Activated CD4-positive, alpha-beta T cell treated with anti-CD3 and anti-CD28 coated beads, Interleukin-2, amount 50 U/mL, for 16 hours (primary cell): ENCODE results near the gene ZSWIM4.
"Not testable (repeated sequence)": the region's sequence is repeated elsewhere in the genome, so short reads cannot be mapped to it uniquely, and the experiment has no call there.

Source experiments
- DNase-seq: peaks from one replicate; pipeline ENCODE4 v3.0.0-alpha.2; 2020

ZSWIM4 gene

DNA sequence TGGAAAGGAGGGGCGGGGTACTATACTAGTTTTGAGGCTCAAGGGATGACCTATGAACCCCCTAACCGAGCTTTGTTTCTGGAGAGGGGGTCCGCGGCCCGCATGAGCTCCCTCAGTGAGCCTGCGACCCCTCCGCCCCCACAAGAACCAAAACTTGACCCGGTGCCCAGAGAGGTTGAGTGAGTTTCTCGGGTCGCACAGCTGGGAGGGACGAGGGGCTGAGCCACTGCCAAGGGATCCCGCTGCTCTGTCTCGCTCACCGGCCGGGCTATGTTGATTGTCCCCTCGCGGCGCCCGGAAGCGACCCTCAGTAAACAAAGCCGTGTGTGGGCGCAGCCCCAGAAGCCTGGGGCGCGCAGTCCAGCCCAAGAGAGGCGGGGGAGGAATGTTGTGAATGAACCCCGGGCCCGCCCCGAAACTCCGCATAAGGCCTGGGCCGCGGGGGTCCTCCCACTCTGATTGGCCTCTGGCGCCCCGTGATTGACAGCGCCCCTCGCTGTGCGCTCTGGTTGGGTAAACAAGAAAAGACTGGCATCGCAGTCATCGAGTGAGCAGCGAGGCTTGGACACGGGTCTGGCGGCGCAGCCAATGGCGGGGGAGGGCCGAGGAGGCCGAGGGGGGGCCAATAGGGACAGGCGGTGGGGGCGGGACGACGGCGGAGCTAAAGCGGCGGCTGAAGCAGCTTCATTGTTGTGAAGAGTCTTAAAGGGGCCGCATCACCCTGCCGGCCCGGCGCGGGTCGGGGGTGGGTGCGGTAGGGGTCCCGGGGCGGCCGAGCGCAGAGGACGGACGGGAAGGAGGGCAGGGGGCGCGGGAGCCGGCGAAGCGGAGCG lies at the start of gene ZSWIM4:
Gene ZSWIM4 (plus strand): TSS at position 687 of the 833 bp plus-strand sequence. CDS start 206 bp downstream, outside the sequence.
- peak; percentile 99 for DNase-seq

- DNase-seq: no peak
Measured at GRCh38 chr19:13747098-13747453, 48.2 kb upstream of the ZSWIM4 start.

- peak; percentile 35 for DNase-seq
Measured at GRCh38 chr19:13748169-13748828, 46.9 kb upstream of the ZSWIM4 start.

- no peak for DNase-seq
Measured at GRCh38 chr19:13751436-13751835, 43.8 kb upstream of the ZSWIM4 start.

DNA sequence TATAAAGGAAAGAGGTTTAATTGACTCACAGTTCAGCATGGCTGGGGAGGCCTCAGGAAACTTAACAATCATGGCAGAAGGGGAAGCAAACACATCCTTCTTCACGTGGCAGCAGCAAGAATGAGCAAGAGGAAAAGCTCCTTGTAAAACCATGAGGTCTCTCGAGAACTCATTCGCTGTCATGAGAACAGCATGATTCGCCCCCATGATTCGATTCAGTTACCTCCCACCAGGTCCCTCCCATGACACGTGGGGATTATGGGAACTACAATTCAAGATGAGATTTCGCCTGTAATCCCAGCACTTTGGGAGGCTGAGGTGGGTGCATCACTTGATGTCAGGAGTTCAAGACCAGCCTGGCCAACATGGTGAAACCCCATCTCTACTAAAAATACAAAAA lies 41.6 kb upstream of the ZSWIM4 start:
- not testable (repeated sequence) for DNase-seq

DNA sequence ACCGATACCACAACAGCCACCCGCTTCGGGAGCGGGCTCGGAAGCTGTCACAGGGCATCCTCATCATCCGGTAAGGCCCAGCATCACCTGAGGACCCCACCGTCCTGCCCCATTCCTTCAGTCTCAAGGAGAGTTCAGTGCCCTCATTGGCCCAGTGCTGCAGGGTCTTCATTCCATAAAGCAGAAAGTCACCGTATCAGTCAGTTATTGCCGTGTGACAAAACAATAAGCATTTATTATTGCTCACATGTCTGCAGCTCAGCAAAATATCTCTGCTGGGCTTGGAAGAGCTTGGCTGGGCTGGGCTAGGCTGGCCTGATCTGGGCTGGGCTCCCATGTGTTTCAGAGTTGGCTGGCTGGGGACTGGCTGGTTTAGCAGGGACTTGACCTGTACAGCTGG lies 39.0 kb upstream of the ZSWIM4 start:
- DNase-seq: no peak

DNA sequence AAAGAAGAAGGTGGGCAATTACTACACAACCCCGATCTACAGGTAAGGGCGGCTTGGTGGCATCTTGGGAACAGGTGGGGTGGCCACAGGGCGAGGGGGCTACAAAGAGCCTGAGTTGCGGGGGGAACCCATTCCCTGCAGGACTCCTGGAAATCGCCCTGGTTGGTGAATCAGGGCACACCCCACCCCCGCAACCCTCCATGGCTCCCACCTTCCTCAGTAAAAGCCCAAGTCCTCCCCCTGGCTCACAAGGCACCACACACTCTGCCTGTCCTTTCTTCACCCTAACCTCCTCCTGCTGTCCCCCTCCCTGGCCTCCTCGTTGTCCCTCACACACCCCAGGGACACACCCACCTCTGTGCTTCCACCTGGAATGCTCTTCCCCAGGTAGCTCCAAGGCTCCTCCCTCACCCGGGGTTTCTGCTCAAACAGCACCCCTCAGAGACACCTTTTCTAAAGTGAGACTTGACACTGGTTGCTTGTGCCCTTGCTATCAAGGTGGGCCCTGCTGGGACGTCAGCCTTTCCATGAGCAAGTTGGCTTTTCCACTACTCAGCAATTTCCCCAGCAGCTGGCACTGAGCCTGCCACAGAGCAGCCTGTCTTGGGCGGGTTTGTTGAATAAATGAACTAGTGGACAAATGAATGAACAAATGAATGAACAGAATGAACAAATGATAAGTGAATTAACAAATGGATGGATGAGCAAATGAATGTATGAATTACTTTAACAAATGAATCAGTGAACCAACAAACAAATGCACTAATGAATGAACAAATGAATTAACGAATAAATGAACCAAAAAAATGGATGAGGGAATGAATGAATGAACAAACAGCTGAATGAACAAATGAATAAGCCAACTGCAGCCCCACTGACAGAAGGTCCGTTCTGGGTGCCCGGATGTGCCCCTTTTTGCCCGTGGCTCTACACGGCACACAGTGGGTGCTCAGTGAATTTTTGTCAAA lies 37.2 kb upstream of the ZSWIM4 start:
- no peak for DNase-seq

- DNase-seq: no peak
Measured at GRCh38 chr19:13758795-13759194, 36.4 kb upstream of the ZSWIM4 start.

DNA sequence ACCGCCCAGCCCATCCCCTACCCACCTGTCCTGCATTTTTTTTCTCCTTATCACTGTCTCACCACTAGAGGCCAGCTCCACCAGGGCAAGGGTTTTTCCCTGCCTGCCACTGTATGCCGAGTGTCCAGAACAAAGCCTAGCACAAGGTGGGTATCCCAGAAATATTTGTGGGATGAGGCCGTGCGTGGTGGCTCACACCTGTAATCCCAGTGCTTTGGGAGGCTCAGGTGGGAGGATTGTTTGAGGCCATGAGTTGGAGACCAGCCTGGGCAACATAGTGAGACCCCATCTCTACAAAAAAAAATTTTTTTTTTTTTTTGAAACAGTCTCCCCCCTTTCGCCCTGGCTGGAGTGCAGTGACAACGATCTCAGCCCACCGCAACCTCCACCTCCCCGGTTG lies 33.8 kb upstream of the ZSWIM4 start:
- no peak for DNase-seq

DNA sequence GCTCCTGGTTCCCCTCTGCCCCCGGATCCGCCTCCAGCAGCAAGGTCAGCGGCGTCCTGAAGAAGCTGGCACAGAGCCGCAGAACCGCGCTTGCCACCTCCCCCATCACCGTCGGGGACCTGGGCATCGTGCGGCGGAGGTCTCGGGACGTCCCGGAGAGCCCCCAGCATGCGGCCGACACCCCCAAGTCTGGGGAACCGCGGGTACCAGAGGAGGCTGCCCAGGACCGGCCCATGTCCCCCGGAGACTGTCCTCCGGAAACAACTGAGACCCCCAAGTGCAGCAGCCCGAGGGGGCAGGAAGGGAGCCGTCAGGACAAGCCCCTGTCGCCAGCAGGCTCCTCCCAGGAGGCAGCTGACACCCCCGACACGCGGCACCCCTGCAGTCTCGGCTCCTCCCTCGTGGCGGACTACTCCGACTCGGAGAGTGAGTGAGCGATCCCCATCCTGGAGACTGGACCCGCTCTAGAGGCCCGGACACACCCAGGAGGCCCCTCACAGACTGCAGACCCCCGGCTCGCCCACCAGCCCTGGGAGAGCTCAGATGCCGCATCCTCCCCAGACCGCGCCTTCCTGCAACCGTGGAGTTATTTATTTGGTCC lies 32.5 kb upstream of the ZSWIM4 start:
- no peak for DNase-seq

DNA sequence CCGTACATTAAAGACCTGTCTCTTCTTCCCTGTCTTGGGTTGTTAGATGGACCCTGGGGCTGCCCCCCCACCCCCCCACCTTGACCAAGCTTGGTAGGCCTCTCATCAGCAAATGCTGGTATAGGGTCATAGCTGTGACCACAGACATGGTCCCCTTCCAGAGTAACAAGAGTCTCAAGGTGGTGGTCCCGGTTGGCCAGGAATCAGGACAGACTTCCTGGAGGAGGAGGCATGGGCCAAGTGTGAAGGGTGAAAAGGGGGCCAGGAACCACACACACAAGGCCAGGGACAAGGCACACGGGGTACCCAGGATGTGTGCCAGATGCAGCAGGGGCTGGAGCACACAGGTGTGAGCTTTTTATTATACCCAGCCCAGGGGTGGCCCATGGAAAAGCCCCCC lies 32.0 kb upstream of the ZSWIM4 start:
- no peak for DNase-seq

DNA sequence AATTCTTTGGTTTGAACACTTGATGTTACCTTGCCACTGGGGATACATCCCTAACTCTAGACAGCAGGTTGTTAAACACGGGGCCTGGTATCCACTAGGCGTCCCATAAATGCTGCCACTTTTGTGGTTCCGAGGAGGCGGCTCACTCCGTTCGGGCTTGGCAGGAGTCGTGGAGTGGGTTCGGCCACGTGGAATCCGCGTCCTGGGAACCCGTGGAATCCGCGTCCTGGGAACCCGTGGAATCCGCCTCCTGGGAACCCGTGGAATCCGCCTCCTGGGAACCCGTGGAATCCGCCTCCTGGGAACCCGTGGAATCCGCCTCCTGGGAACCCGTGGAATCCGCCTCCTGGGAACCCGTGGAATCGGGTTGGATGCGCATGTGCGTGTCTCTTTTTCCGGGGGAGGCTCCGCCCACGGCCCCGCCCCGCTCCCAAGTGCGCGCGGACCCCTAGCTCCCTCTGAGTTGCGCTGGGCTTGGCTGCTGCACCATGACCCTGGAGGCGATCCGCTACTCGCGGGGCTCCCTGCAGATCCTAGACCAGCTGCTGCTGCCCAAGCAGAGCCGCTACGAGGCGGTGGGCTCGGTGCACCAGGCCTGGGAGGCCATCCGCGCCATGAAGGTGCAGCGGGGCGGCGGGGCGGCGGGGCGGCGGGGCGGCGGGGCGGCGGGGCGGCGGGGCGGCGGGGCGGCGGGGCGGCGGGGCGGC lies 31.0 kb upstream of the ZSWIM4 start, which contains the start of gene MRI1:
Gene MRI1 (plus strand): TSS at position 422 of the 707 bp plus-strand sequence. CDS start 67 bp downstream, at position 489.
- DNase-seq: peak; percentile 68

DNA sequence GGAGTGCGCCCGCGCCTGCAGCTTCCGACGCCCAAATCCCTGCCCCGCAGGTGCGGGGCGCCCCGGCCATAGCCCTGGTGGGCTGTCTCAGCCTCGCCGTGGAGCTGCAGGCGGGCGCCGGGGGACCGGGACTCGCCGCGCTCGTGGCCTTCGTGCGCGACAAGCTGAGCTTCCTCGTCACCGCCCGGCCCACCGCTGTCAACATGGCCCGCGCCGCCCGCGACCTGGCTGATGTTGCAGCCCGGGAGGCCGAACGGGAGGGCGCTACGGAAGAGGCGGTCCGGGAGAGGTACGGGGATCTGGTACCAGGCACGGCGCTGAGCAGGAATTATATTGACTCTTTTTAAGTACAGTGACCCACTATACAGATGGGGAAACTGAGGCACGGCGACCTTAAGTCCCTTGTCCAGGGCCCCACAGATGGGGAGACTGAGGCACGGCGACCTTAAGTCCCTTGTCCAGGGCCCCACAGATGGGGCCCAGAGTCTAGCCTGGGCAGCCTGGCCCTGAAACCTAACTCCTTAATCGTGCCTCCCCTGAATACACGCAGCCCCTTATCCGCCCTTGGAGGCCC lies 30.3 kb upstream of the ZSWIM4 start:
- no peak for DNase-seq

DNA sequence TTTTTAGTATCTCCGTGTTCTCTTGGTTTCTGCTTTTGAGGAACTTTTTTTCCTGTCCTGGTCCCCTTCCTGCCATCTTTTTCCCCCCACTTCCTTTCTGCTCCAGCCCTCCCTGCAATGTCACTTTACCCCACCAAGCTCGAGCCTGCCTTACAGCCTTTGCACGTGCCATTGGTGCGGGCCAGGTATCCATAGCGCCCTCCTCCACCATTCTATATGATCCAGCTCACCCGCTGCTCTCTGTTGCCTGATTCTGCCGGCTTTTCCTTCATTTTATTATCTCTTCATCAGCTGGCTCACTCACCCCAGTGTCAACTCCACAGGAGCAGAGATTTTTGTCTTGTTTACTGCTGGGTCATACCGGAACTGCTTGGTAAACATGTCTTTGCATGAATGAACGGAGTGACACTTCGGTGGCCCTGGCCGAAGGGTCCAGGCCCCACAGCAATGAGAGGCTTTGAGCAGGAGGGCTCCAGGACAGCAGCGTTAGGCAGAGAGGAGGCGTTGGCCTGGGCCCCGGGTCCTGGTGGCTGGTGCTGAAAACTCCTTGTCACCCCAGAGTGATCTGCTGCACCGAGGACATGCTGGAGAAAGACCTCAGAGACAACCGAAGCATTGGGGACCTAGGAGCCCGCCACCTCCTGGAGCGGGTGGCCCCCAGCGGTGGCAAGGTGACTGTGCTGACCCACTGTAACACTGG lies 29.7 kb upstream of the ZSWIM4 start:
- DNase-seq: no peak

- DNase-seq: no peak
Measured at GRCh38 chr19:13766095-13766481, 29.2 kb upstream of the ZSWIM4 start.

DNA sequence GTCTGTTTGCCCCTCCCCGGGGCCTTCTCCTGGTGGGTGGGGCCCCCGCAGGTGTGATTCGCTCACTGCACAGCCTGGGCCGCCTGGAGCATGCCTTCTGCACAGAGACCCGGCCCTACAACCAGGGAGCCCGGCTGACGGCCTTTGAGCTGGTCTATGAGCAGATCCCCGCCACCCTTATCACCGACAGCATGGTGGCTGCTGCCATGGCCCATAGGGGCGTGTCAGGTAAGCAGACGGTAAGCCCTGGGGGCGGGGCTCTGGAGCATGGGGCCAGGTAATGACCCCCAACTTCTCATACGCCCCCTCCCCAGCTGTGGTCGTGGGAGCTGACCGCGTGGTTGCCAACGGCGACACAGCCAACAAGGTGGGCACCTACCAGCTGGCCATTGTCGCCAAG lies 26.7 kb upstream of the ZSWIM4 start:
- no peak for DNase-seq

DNA sequence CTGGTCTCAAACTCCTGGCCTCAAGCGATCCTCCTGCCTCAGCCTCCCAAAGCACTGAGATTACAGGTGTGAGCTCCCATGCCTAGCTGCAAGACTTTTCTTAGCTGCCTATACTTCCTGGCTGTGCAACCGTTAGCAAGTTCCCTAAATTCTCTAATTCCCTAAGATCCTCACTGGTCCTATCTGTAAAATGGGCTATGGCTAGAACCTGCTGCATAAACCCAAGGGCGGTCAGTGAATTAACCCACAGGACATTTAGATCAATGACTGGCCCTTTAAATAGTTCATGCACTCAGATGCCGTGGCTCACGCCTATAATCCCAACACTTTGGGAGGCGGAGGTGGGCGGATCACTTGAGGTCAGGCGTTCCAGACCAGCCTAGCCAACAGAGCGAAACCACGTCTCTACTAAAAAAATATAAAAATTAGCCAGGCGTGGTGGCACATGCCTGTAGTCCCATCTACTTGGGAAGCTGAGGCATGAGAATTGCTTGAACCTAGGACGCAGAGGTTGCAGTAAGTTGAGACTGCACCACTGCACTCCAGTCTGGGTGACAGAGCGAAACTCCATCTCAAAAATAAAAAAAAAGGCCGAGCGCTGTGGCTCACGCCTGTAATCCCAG lies 25.1 kb upstream of the ZSWIM4 start:
- no peak for DNase-seq

- peak; percentile 93 for DNase-seq
Measured at GRCh38 chr19:13774217-13775191, 20.7 kb upstream of the ZSWIM4 start, which contains the start of gene C19orf53. C19orf53 (plus strand) TSS chr19:13774456; CDS start chr19:13774478, 22 bp downstream.

GRCh38 chr19:13778398-13778797 lies 16.8 kb upstream of the ZSWIM4 start:
- DNase-seq: no peak
